Measurements from ENCODE around the gene HLA-DPA1.

Gene HLA-DPA1

DNA sequence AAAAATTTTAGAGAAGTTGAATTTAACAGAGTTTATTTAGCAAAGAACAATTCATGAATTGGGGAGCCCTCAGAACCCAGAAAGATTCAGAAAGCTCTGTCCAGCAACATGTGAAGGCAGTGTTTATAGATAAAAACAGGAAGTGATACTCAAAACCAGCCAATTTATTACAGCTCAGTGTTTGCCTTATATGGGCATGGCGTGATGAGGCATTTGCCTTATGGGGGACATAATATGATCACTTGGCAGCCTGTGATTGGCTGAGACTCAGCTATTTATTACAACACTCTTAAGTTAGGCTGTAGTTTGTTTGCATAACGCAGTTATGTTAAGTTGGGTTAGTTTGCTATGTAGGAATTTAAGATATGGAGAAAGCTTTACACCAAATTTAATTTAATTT is 11.5 kb downstream of the HLA-DPA1 start:
- no peak for DNase-seq

DNA sequence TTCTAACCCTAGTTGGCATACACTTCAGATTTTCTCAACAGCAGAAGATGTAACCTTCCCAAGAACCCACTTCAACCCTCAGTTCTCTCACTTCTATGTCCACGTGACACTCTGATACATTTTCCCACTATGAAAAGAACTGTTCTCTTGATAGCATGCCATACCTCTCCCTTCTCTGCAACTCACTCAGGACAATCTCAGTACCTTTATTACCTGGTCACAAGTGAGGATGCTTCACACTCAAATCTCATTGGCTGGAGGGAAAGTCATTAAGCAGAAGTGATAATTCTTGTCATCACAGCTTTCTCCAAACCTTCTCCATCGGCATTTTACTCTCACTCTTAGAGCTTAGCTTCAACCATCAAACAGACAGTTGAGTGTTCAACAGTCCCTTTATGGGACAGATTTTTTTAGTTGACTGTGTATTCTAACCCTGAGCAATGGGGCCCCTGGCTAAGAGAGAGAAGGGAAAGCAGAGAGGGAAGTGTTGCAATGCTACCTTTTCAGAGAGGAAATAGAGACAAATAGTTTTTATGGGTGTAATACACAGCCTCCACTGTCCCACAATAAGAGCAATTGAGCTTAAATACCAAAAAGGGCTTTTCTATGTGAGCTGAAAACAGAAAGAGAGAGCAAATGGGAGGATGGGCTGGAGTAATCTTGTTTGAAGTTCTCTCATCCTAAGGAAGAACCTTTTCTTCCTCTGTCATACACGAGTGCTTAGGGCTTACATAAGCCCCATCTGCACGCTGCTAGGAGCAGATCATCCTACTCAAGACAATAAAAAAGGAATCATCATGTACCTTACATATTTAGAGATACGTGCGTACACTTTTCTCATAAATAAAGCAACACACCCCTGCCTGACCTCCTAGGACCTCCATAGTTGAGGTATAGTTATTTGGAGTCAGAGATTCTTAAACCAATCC is 16.0 kb downstream of the HLA-DPA1 start:
- DNase-seq, result no peak

DNA sequence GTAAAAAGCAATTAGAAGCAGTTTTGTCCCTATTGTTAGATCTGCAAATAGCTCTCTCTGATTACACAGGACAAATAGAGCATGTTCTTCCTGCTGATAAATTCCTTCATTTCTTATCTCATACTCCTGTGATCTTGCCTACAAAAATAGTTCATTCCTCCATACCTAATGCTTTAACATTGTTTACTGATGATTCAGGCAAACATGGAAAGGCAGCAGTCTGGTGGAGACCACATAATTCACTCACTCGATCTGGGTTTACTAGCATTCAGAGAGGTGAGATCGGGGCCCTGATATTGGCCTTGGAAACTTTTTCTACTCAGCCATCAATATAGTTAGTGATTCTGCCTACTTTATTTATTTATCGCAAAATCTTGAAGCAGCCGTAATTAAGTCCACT is 20.2 kb downstream of the HLA-DPA1 start:
- no peak for DNase-seq

DNA sequence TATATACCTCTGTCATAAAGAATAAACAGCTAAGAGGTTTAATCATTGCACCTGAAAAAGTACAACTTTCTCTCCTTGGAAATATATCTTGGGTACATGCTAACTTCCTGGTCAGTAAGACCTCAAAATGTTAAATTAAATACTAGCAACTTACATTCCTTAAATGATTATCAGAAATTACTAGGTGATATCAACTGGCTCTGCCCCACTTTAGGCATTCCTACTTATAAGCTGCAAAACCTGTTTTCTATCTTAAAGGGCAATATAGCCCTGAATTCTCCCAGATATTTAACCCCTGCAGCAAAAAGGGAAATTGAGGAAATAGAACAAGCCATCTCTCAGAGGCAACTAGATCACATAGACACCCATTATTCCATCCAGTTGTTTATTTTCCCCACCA is 20.8 kb downstream of the HLA-DPA1 start:
- DNase-seq, result no peak

DNA sequence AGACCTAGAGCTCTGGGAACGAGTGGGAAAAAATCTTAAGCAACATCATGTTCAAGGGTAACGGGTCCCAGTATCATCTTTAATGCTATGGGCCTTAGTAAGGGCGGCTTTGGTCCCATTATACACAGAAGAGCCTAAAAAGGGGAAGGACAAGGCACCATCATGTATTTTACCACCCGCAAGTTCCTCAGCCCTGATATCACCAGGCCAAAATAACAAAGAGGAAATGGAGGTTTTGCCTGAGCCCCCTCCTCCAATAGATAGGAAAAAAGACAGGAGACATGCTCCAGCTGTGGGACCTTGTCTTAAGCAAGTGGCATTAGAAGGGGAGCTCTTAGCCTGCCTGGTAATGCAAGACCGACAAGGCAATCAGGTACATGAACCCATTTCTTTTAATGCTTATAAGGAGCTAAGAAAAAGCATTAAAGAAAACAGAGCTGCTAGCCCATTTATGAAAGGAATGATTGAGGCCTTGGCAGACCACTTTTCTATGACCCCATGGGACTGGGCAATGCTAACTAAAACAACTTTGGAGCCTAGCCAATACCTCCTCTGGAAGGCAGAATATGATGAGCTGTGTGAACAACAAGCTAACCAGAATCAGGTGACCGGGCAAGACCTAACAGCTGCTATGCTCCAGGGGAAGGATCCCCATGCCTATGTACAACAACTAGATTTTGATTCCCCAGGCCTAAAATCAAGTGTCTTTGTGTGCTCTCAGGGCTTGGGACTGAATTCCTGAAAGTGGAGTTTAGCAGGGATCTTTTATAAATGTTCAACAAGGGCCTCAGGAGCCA is 23.2 kb downstream of the HLA-DPA1 start:
- no peak for DNase-seq

DNA sequence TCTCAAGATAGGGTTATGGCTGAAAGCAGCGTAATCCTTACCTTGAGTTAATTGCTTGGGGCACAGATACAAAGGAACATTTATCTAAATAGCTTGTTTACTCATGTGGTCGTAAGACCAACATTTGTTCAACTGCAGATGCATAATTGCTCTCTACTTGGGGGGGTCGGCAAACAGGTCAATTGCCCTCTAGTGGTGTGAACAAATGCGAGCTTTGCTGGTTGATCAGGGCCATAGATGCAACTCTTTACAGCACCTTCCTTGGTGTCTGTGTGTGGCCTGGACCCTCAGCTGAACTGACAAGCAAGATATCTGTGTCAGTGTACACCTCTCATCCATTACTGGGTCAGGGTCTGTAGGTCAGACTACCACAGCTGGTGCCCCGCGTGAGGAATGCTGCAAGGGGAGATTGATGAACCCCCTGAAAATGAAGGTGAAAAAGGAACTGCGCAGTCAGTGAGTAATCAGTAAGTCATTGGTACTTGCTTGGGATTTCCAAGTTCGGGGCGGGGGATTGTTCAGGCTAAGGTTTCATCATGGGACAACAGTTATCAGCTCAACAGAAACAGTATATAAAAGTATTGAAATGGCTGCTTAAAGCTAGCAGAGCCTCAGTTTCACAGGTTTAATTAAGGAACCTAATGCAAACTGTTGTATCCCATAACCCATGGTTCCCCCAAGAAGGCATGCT is 24.0 kb downstream of the HLA-DPA1 start:
- DNase-seq, result no peak

DNA sequence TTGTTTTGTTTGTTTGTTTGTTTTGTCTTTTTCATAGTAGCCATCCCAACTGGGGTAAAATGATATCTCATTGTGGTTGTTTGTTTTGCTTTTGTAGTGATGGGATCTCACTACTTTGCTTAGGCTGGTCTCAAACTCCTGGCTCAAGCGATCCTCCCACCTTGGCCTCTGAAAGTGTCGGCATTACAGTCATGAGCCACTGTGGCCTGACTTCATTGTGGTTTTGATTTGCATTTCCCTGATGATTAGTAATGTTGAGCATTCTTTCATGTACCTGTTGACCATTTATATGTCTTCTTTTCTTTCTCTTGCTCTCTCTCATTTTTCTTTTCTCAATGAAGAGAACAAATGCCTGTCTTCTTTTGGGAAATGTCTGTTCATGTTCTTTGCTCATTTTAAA is 33.3 kb downstream of the HLA-DPA1 start:
- DNase-seq, result no peak

DNA sequence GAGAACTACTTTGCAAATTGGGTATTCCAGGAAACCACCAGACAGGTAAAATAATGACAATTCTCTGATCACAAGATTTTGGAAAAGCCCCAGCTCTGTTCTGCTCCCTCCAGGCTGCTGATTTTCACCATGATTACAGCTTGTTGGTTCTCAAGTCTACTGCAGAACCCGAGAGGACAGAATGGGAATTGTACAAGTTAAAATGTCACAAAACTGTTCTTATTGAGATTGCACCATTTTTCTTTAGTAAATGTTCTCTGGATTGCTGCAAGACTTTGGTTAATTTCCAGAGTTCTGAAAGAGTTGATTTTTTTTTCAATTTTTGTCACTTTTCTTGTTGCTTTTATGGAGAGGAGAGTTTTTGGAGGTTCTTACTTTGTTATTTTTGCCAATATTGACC is 36.9 kb downstream of the HLA-DPA1 start:
- no peak for DNase-seq

DNA sequence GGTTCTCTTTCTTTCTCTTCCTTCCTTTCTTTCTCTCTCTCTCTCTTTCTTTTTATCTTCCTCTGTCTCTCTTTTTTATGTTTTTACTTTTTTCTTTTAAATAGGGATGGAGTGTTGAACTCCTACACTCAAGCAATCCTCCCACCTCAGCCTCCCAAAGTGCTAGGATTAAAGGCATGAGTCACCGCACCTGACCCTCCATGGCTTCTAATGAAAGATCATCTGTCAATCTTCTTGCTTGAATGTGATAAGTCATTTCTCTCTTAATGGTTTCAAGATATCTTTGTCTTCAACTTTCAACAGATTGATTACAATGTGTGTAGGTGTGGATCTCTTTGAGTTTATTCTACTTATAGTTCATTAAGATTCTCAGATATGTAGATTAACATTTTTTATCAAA is 38.9 kb downstream of the HLA-DPA1 start:
- no peak for DNase-seq

DNA sequence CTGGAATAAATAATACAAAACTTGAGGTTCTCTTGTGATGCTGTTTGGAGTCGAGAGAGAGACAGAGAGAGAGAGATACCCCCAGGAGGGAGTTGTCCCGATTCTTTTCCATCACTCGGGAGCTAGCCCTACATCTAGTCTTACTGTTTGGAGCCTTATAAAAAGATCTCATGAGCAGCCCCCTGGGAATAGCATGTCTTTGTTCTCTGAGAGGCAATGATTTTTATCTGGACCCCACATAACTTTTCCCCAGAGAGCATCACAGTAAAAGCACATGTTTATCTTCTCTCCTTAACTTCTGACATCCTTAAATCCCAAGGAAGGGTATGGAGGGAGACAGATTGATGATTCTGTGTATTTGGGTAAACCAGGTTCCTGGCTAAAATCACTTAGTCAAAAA is 43.2 kb downstream of the HLA-DPA1 start:
- no peak for DNase-seq

DNA sequence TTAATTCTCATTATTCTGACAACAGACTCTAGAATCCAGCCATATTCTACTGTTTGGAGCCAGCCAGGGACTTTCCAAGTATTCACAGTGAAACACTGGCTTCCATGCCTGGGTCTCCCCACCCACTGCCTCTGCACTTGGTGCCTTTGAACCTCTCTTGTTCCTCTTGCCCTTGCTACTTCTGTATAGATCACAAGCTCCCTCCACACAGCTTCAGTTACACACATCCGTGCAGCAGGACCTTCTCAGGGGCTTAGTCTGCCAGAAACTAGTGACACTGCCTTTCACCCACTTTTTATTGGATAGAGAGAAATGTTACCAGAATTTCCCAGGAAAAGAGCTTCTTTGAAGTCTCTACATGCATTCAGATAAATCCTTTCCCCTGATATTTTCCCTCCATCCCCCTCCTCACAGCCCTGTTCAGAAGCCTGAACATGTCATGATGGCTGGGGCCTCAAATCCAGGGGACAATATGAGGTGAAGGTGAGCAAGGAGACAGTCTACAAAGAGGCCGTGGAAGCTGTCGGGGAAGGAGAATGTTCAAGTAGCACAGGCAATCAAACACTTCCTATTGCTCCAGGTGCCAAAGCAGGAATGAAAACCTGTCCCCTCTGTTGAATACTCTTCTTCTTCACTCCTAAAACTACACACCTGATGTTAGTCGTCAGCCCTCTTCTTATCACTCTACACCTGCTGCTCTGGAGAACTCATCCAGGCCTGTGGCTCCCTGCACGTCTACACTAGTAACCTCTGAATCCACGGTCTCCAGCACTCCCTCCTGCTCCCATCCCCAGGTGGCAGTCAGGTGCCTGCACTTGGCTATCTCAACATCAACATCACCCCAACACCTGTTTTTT is 43.9 kb downstream of the HLA-DPA1 start:
- peak; percentile 46 for DNase-seq

DNA sequence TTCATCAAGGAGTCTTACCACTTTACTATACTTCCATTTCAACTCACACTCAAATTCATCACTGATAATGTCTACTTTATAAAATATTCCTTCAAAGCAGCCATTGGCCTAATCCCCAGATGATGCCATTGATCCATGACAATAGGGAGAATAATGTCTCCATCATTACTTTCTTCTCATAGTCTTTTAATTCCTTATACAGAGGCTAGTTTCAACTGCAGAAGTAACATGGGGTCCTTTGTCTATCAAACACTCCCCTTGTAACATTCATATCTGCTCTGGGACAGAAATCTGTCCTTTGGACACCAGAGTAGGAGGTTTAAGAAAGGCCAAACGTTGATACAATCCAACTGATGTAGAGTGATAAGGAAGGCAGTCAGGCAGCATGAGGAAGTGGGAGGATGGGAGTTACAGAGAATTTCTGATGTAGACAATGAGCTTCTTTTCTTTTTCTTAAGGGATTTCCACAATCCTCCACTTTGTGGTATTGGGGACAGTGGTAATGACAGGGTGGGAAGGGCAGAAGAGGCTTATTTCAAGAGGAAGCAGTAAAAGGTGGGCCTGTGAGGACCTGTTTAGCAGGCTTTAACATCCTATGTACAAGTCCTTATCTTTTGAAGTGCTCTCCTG is 45.1 kb downstream of the HLA-DPA1 start:
- no peak for DNase-seq

DNA sequence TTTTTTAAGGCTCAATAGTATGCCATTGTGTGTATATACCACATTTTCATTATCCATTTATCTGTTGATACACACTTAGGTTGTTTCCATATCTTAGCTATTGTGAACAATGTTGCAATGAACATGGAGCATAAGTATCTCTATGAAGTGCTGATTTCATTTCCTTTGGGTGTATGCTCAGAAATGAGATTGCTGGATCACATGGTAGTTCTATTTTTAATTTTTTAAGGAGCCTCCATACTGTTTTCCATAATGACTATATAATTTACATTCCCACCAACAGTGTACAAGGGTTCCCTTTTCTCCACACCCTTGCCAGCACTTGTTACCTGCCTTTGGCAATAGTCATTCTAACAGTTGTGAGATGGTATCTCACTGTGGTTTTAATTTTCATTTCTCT is 48.9 kb downstream of the HLA-DPA1 start:
- DNase-seq, result no peak

DNA sequence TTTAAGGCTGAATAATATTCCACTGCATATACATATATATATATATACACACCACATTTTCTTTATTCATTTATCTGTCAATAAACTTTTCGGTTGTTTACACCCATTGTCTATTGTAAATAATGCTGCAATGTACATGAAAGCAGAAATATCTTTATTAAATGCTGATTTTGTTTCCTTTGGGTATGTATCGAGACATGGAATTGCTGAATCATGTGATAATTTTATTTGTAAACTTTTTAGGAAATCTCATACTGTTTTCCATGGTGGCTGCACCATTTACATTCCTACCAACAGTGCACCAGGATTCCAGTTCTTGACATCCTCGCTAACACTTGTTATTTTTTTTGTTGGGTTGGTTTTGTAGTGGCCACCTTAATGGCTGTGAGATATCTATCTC is 49.9 kb downstream of the HLA-DPA1 start:
- no peak for DNase-seq

DNA sequence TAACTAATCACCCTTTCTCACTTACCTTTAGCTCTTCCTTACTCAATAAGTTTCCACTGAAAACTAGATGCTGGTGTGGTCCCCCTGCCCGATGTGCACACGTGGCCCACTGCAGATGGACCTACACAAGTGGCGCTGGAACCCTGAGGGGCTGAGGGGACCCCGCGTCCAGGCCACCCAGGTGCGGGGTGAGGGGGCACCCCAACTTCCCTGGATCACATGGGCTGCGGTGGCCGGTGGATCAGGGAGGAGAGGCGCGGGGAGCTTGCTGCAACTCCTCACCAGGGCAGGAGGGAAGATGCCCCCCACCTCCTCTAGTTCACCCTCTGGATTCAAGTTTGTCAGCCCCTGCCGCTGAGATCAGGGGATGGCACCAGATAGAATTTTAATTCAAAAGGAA is 51.5 kb downstream of the HLA-DPA1 start:
- no peak for DNase-seq

DNA sequence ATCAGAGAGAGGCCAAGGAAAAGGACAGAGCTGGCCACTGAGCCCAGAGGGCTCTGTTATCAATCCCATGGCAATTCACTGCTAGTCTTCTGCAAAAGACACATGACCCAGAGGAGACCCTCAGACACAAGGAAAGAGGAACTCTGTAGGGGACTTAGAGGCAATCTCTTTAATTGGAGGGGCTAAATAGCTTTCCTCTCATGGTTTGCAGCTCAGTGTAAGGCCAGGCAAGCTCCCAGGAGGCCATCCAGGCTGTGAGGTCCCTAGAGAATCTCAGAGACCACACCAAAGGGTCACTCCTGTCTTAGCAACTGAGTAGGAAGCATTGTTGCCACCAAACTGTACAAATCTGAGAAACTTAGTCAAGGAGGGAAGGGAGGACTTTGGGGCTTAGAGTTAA is 54.1 kb downstream of the HLA-DPA1 start:
- no peak for DNase-seq

DNA sequence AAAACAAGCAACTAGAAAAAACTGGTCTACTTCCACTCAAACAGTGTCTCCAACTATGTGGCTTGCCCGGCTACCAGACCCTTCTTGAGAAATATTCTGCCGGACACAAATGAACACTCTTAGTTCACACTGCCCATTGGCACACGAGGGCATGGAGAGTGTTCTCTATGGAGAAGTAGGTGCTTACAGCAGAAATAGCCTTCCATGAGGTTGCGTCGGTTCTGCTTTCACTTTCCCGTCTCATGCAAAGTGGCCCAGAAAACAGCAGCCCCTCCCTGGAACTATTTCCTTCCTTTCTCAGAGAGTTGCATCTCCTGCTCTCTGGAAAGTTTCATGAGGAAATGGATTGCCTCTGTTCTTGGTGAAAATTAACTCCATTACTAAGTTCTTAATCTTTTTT is 54.5 kb downstream of the HLA-DPA1 start:
- DNase-seq, result peak; percentile 41

DNA sequence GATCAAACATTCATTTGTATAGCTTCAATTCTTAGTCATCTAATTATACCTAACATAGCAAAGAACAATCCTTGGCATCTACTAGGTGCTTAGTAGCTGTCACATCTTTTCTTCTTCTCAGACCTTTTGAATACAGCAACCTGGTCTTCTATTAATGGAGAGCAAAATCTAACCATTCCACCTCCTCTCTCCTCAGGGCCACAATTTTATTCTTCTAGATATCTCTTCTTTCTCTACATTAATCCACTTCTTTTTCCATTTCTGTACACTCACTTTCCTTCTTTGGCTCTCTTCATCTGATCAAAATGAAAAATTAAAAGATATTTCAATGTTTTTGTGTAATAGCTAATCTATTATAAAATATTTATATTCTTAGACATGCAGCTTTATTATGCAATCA is 55.0 kb downstream of the HLA-DPA1 start:
- DNase-seq, result no peak

DNA sequence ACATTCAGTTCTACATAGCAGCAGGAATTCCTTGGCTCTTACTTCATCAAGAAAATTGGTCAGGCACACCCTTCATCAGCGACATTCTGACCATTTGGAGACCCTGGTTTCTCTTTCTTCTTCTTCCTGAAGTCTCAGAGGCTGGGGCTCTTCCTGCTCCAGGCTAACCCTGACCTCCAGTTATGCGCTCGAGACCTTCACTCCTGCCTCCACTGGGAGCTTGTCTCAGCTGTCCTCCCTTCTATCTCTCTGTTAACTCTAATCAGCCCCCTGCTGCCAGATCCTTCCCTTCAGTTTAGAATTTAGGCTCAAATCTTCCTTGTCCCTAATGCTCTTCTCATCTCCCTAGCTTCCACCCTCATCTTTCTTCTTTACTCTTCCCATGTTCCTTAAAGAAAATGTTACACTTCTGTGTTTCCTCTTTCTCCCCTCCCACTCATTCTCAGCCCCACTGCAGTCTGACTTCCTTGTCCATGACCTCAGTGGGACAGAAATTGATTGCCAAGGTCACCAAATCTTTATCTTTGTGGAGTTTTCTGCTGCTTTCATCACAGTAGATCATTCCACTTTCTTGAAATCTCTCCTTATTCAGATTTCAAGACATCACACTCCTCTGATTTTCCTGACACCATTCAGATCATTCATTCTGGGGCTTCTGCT is 55.6 kb downstream of the HLA-DPA1 start:
- DNase-seq, result no peak

DNA sequence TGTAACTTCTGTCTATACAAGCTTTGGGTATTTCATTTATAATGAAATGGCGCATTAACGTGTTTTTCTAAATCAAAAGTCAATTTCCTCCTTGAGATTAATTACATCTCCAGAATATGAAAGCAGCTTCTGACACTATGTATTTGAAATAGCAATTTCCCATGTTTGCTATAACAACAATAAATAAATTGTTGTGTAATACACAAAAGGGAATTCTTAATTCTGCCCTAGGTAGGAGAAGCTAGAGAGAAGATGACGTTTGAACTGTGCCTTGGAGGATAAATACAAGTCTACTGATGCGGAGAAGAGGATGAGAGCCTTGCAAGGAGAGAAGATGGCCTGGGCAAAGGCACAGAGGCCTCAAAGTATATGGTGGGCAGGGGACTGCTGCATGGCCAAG is 56.4 kb downstream of the HLA-DPA1 start:
- DNase-seq, result no peak

DNA sequence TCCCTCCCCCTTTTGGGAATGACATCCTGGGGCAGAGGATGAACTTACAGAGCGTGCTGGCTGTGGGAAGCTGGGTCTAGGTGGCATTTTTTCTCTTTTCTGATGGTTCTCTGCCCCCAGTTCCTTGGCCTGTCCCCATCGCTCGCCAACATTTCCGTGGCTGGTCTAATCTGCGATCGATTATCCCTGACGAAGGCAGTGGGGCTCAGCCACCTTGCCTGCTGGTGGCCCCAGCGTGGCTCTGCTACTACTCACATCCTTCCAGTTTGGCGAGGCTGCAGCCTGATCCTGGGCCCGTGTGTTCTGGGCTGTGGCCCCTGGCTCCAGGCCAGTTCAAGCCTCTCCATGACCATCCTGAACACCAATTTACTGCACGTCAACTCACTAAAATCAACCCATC is 57.7 kb downstream of the HLA-DPA1 start:
- no peak for DNase-seq

Measured in CD4-positive, alpha-beta T cell treated with Interleukin-4 for 4 hours (primary cell).